Mucosa of rectum (tissue), 2 donors: ENCODE measurements around the gene SYT17.

Experiments
- H3K27ac ChIP-seq, 2 donors: one replicate each; pipeline ENCODE4 v1.7.0; 2013; ENCODE audit warnings: inconsistent platforms in 2 of 2, low read depth in 2 of 2, low read length in 2 of 2
- H3K27me3 ChIP-seq, 2 donors: one replicate each; pipeline ENCODE4 v1.7.0; 2013; ENCODE audit warnings: low read length in 2 of 2; ENCODE audit not compliant: control insufficient read depth in 2 of 2, insufficient read depth in 2 of 2
- H3K36me3 ChIP-seq, 2 donors: one replicate each; pipeline ENCODE4 v1.7.0; 2013; ENCODE audit warnings: low read length in 2 of 2; ENCODE audit not compliant: control insufficient read depth in 2 of 2, insufficient read depth in 2 of 2
- H3K4me1 ChIP-seq, 2 donors: one replicate each; pipeline ENCODE4 v1.7.0; 2013; ENCODE audit warnings: low read length in 2 of 2, mild to moderate bottlenecking in 1 of 2; ENCODE audit not compliant: control insufficient read depth in 2 of 2, insufficient read depth in 2 of 2
- H3K4me3 ChIP-seq, 2 donors: one replicate each; pipeline ENCODE4 v1.7.0; 2013; ENCODE audit warnings: low read length in 2 of 2
- H3K9ac ChIP-seq, 2 donors: one replicate each; pipeline ENCODE4 v1.7.0; 2013; ENCODE audit warnings: low read length in 2 of 2, low read depth in 1 of 2, mild to moderate bottlenecking in 1 of 2
- H3K9me3 ChIP-seq, 2 donors: one replicate each; pipeline ENCODE4 v1.7.0; 2013; ENCODE audit warnings: low read length in 2 of 2; ENCODE audit not compliant: control insufficient read depth in 2 of 2
- donor health status: healthy.
- donor health status: Normal muscosa, but diverticular disease.

The SYT17 gene

DNA sequence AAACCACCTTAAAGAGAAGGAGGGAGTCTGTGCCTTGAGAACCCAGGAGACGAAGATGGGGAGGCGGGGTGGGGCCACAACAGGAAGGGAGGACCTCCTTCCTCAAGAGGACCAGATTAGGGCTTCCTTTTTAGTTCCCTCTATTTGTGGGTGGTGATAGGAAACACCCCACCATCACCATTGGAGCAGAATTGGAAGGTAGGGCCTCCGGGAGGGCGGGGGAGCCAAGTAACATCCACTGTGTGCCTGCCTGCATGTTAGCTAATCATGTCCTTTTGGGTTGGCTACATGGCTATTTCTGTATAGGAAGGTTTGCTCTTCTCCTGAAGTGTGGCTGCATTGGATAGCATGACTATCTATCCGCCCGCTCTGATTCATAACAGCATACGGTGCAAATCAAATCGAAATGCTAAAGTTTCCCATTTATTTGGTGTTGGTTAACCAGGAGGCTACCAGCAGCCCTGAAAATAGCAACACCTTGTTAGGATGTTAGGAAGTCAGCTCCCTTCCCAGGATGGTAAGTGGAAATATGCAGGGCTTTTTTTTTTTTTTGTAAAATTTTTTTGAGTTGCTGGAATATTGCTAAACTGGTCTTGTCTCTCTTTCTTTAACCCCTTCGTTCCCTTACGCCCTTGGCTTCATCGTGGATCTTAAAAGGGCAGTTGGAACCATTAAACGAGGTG, 4.2 kb downstream of the SYT17 start:
- Histone ChIP-seq H3K27ac (no peak overlapping the region), H3K9me3 (no peaks in the 10 kb centered on the region), H3K4me1 (peaks cover 2 to 5% of the 10 kb centered on the region in 2 donors), H3K4me3 (no peak overlapping the region), H3K9ac (no peak overlapping the region), H3K36me3 (no peaks in the 10 kb centered on the region), H3K27me3 (no peaks in the 10 kb centered on the region)

DNA sequence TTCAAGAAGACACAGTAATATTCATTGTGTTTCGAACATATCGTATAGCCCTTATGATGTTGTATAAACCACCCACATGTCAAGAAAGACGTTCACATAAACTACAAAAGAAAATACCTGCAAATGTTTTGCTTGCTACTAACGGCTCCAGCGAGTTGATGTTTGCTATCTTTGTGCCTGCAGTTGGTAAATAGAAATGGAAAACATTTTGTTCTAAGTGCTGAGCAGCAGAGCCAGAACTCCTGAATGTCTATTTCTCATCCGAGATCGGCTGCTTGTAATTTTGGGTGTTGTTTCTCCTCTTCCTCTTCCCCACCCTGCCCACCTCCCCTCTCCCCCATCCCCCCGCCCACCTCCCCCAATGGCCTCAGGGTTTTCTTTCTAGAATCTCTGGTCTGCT, 5.0 kb downstream of the SYT17 start:
- no peak overlapping the region for H3K9ac ChIP-seq
- no peaks in the 10 kb centered on the region for H3K27me3 ChIP-seq
- H3K27ac ChIP-seq, result no peak overlapping the region
- no peak overlapping the region for H3K4me3 ChIP-seq
- H3K36me3 ChIP-seq, result no peaks in the 10 kb centered on the region
- no peaks in the 10 kb centered on the region for H3K9me3 ChIP-seq
- H3K4me1 ChIP-seq, result peaks cover 2 to 8% of the 10 kb centered on the region in 2 donors

DNA sequence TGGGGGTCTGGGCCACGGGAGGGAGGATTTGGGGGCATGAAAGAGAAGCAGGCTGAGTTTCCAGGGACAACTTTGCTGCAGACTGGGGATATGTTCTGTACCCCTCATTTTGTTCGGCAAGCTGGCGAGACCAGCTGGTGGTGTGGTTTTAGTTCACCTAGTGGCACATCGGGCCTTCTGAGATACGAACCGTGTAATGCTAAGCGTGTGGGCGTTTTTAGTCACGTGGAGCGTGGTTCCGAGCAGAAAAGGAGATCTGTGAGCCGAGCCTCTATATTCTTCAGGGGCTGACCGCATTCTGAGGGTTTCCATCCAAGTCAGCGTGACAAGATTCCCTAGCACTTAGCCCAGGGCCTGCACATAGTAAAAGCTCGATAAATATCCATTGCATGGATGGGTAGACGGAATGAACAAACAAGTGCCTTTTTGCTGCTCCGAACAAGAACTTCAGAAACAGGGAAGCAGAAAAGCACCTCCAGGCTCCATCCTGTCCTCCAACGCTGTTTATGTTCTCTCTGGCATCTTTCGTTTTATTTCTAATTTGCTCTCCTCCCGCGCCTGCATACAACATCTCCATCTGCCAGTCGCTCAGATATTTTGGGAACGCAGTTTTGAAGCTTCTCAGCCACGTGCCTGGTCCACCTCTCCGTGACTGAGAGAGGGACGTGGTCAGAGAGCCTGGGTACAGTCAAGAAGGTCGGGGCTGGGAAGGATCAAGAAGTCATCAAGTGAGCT, 5.8 kb downstream of the SYT17 start:
- no peak overlapping the region for H3K4me3 ChIP-seq
- no peaks in the 10 kb centered on the region for H3K9me3 ChIP-seq
- no peaks in the 10 kb centered on the region for H3K27me3 ChIP-seq
- H3K4me1 ChIP-seq, result peaks cover 2 to 8% of the 10 kb centered on the region in 2 donors
- no peak overlapping the region for H3K9ac ChIP-seq
- H3K27ac ChIP-seq, result no peak overlapping the region
- H3K36me3 ChIP-seq, result no peaks in the 10 kb centered on the region

DNA sequence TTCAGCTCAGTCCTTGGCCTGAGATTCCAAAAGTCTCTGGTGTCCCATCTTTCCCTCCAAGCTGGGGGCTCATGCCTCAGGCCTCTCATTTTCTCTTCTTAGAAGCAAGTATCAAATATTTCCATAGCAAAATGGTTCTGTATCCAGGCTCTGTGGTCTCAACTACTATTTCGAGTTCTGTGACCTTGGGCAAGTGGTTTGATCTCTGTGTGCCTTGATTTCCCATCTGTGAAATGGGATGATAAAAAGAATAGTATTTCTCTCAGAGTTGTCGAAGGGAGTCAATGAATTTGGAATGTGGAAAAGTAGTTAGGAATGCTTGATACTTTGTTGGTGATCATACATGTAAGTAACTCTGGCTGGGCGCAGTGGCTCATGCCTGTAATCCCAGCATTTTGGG, 6.4 kb downstream of the SYT17 start:
- H3K9me3 ChIP-seq, result no peaks in the 10 kb centered on the region
- H3K4me3 ChIP-seq, result no peak overlapping the region
- H3K36me3 ChIP-seq, result no peaks in the 10 kb centered on the region
- no peak overlapping the region for H3K9ac ChIP-seq
- peaks cover 0 to 3% of the 10 kb centered on the region in 2 donors for H3K4me1 ChIP-seq
- no peak overlapping the region for H3K27ac ChIP-seq
- no peaks in the 10 kb centered on the region for H3K27me3 ChIP-seq

DNA sequence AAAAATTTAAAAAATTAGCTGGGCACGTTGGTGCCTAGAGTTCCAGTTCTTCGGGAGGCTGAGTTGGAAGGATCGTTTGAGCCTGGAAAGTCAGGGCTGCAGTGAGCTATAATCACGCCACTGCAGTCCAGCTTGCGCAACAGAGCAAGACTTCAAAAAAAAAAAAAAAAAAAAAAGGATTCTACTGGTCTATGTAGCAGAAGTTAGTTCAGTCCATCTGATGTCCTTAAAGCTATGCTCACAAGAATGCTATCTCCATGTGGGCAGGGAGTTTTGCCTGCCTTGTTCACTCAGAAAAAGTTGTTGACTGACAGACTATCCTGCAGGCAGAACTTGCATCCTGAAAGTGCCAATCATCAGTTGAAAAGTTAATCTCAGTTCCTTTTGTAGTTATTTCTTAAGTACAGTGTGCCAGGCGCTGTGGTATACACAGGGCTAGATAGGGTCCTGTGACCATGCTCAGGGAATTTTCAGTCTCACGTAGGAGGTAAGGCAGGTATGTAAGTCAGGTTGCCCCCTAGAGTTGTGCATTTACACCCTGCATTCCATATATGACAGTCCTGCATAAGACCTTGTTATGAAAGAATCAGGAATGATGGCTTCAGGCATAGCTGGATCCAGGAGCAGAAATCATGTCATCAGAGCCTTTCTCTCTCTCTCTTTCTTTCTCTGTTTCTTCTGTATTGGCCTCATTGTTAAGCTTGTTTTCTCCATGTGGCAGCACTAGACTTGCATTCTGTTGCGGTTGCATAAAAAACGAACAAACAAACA, 7.6 kb downstream of the SYT17 start:
- Histone ChIP-seq H3K27me3 (no peaks in the 10 kb centered on the region), H3K9me3 (no peaks in the 10 kb centered on the region), H3K27ac (no peak overlapping the region), H3K36me3 (no peaks in the 10 kb centered on the region), H3K4me3 (no peak overlapping the region), H3K4me1 (peaks cover 0 to 2% of the 10 kb centered on the region in 2 donors), H3K9ac (no peak overlapping the region)

DNA sequence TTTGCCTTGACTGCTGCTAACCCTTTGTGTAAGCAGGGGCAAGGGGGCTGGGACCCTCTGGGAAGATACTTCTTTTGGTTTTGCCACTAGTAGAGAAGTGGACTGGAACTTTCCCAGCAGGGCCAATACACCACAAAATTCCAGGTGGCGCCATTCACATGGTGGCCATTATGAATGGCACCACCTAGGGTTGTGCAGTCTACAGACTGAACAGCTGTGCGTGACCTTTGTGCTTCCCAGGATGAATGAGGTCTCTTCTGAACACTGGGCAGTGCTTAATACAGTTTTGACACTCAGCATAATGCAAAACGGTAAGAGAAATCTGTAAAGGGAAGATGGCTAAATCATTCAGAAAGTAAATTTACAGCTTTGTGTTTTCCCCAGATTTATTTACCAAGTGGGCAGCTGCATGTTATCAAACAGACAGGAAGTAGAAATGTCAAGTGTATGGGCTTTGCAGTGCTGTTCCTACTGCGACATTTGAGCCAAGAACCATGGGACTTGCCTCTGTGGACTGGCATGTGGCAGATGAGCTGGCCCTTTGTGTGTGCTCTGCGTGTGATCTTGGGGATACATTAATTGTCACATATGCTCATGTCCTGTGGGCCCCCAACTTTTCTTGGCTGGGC, 9.2 kb downstream of the SYT17 start:
- H3K9ac ChIP-seq, result no peak overlapping the region
- H3K27ac ChIP-seq, result no peak overlapping the region
- no peaks in the 10 kb centered on the region for H3K27me3 ChIP-seq
- H3K4me1 ChIP-seq, result peaks cover 0 to 2% of the 10 kb centered on the region in 2 donors
- no peaks in the 10 kb centered on the region for H3K9me3 ChIP-seq
- no peak overlapping the region for H3K4me3 ChIP-seq
- H3K36me3 ChIP-seq, result no peaks in the 10 kb centered on the region

DNA sequence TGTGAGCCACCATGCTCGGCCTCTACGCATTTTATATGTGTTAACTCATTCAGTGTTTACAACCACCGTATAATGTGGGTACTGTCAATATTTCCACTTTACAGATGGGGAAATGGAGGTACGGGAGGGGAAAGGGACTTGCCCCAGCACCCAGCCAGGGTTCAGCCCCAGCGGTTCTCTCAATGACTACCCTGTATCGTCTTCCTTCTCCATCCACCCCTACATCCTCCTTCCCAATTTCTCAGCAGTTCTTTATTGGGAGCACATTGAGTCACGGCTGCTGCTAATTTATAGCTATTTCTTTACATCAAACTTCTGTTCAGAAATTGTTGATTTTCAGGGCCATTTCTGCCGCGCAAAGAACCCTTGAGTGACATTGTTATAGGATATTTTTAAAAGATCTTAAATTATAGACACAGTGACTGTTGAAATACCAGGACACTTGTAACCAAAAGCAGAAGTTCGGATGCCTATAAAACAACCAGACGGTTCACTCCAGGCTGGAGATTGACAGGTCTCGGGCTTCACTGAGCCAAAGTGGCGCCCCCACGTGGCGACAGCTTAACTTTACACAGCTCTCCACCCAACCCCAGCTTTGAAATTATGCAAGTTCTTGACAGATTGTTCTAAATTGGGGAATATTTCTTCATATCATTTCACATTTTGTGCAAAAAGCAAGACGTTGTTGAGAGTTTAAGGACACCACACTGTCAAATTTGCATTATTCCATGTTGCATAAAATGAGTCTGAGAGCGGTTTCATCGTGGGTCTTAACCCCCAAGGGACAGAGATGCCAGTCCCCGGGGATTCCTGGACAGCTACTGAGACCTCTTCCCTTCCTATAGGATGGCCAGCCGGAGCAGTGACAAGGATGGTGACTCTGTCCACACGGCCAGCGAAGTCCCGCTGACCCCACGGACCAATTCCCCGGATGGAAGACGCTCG, 11.8 kb downstream of the SYT17 start:
- H3K36me3 ChIP-seq, result peaks cover 0 to 4% of the 10 kb centered on the region in 2 donors
- no peak overlapping the region for H3K9ac ChIP-seq
- no peaks in the 10 kb centered on the region for H3K27me3 ChIP-seq
- H3K27ac ChIP-seq, result no peak overlapping the region
- H3K4me3 ChIP-seq, result no peak overlapping the region
- H3K9me3 ChIP-seq, result no peaks in the 10 kb centered on the region
- H3K4me1 ChIP-seq, result peaks cover 0 to 2% of the 10 kb centered on the region in 2 donors

DNA sequence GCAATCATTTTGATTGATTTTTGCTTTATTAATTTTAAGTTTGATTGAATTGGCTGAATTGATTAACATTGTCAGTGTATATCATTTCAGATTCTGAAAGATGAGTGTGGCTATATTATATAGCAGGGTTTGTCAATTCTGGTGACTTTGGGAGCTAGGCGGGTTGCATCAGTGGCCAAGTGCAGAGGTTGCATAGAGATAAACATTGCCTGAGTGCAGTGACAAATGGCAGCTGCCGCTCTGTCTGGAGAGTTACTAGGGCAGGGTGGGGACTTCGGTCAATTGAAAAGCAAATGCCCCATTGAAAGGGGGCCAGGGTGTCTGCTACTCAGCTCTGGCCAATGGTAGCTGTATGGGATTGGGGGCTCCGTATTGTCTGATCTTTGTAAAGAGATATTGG, 12.7 kb downstream of the SYT17 start:
- no peak overlapping the region for H3K9ac ChIP-seq
- no peaks in the 10 kb centered on the region for H3K9me3 ChIP-seq
- no peak overlapping the region for H3K27ac ChIP-seq
- no peak overlapping the region for H3K4me3 ChIP-seq
- no peaks in the 10 kb centered on the region for H3K27me3 ChIP-seq
- H3K4me1 ChIP-seq, result peaks cover 0 to 2% of the 10 kb centered on the region in 2 donors
- H3K36me3 ChIP-seq, result peaks cover 0 to 4% of the 10 kb centered on the region in 2 donors

DNA sequence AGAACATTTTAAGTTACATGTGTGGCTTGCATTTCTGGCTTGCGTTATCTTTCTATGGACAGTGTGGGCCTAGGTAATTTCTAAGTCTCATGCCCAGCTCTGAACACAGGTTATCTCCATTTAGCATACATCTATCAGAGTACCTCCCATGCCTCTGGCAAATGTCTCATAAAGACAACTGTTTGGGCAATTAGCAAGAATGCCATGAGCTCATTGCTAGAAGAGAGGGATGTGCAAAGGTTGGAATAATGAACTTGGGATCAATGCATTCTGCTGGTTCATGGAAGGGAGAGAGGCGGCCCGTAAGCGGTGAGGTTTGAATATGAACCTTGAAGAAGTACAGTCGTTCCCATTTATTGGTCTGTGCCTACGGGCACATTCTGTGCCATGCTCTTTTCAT, 14.4 kb downstream of the SYT17 start:
- H3K4me3 ChIP-seq, result no peak overlapping the region
- H3K9ac ChIP-seq, result no peak overlapping the region
- no peak overlapping the region for H3K27ac ChIP-seq
- peaks cover 3 to 4% of the 10 kb centered on the region in 2 donors for H3K36me3 ChIP-seq
- no peaks in the 10 kb centered on the region for H3K27me3 ChIP-seq
- H3K9me3 ChIP-seq, result no peaks in the 10 kb centered on the region
- peaks cover 0 to under 1% of the 10 kb centered on the region in 2 donors for H3K4me1 ChIP-seq
